Adrenal gland (tissue), 5 donors: Measurements from ENCODE around the gene GRIP1.

Experiments used
- POLR2A ChIP-seq, 2 donors: fragments of 450-650 bp; IDR thresholded peaks; one replicate each; pipeline ENCODE4 v1.6.1; 2017; ENCODE audit warnings: antibody characterized with exemption in 2 of 2, mild to moderate bottlenecking in 2 of 2, moderate library complexity in 1 of 2
- TF ChIP-seq, protein P1 (sequence below), 6 experiments: fragments of 450-650 bp in 4 of 6; fragments of 200-600 bp in 2 of 6; sonication (generic) in 1 of 6; IDR thresholded peaks; 1 replicate in 5 of 6; 2 replicates in 1 of 6; pipeline versions ENCODE4 v1.5.1 to v1.8.0; 2016 to 2021; ENCODE audit warnings: antibody characterized with exemption in 6 of 6, mild to moderate bottlenecking in 2 of 6, moderate library complexity in 1 of 6
- donor health status: DM: no; HTN: no; CAD: no.

DNA sequence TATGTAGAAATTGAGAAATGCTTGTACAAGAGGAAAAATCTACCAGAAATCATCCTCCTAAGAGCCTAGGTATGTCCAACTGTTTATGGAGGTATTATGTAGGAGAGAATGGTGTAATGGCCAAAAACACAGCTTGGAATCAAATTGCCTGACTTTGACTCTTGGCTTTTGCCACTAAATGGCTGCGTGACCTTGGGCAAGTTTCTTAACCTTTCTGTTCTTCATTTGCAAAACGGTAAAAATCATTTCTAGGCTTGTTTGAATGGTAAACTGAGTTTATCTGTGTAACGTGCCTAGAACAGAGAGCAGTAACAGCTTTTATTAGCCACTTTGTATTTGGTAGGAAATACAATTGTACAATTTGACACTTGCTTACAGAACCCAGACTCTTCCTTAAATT is 4.9 kb upstream of the GRIP1 start:
- TF ChIP-seq, protein P1, sequence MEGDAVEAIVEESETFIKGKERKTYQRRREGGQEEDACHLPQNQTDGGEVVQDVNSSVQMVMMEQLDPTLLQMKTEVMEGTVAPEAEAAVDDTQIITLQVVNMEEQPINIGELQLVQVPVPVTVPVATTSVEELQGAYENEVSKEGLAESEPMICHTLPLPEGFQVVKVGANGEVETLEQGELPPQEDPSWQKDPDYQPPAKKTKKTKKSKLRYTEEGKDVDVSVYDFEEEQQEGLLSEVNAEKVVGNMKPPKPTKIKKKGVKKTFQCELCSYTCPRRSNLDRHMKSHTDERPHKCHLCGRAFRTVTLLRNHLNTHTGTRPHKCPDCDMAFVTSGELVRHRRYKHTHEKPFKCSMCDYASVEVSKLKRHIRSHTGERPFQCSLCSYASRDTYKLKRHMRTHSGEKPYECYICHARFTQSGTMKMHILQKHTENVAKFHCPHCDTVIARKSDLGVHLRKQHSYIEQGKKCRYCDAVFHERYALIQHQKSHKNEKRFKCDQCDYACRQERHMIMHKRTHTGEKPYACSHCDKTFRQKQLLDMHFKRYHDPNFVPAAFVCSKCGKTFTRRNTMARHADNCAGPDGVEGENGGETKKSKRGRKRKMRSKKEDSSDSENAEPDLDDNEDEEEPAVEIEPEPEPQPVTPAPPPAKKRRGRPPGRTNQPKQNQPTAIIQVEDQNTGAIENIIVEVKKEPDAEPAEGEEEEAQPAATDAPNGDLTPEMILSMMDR (IDR thresholded peaks at IDR 0.05), result no peak
- TF ChIP-seq POLR2A (IDR thresholded peaks at IDR 0.05), result no peak
